ENCODE measurements around the gene HAX1.
"Not testable (repeated sequence)": the region's sequence is repeated elsewhere in the genome, so short reads cannot be mapped to it uniquely, and the experiment has no call there.

Gene HAX1

DNA sequence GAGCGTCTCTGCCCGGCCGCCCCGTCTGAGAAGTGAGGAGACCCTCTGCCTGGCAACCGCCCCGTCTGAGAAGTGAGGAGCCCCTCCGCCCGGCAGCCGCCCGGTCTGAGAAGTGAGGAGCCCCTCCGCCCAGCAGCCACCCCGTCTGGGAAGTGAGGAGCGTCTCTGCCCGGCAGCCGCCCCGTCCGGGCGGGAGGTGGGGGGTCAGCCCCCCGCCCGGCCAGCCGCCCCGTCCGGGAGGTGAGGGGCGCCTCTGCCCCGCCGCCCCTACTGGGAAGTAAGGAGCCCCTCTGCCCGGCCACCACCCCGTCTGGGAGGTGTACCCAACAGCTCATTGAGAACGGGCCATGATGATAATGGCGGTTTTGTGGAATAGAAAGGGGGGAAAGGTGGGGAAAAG lies 15.2 kb downstream of the HAX1 start:
- DNase-seq (ENCODE audit: low spot score), result not testable (repeated sequence)

DNA sequence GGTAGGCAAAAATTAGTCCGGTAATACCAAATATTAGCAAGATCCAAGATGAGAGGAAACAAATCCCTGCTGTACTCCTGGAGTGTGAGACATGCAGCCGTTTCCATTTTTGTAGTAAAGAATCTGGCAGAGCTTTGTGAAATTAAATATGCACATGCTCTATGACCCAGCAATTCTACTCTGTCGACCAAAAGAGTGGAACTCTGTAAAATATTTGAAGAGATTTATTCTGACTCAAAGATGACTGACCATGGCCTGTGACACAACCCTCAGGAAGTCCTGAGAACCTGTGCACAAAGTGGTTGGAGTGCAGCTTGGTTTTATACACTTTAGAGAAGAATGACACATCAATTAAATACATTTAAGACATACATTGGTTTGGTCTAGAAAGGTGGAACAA lies 16.2 kb downstream of the HAX1 start:
- DNase-seq (ENCODE audit: low spot score), result no peak

DNA sequence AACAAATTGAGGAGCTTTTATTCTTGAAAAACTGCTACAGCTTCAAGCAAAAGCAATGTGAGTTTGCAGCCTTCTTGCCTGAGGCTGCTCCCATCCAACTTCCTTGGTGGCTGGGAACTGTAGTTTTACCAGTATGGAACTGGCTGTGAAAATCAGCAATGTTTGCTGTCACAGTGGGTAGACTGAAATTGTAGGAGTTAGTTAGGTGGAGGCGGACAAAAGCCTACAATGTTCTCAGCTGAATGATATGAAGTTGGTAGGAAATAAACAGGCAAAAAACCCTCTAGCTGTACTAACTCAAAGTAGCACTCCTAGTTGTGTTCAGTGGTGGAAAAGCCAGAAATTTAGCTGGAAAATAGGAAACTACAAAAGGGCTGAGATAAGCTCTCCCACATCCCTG lies 18.5 kb downstream of the HAX1 start:
- DNase-seq (ENCODE audit: low spot score), result no peak

DNA sequence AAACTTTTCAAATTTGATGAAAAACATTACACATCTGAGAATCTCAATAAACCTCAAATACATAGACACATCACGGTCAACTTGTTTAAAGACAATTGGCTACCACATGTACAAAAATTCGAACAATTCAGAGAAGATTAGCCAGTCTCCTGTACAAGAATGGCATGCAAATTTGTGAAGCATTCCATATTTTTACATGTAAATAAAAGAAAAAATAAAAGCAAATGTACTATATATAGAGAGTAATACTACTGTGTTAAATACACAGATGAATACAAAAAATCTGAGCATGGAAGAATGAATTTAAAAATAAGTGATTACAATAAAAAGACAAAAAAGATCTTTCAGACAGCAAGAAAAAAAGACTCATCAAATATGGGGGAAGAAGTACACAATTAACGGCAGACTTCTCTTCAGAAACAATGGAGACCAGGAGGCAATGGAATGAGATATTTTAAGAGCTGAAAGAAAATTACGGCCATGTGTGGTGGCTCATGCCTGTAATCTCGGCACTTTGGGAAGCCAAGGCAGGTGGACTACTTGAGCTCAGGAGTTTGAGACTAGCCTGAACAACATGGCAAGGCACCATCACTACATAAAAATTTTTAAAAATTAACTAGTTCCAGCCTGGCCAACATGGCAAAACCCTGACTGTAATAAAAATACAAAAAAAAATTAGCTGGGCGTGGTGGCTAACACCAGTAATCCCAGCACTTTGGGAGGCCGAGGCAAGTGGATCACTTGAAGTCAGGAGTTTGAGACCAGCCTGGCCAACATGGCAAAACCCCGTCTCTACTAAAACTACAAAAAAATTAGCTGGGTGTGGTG lies 23.2 kb downstream of the HAX1 start:
- DNase-seq (ENCODE audit: low spot score), result no peak

DNA sequence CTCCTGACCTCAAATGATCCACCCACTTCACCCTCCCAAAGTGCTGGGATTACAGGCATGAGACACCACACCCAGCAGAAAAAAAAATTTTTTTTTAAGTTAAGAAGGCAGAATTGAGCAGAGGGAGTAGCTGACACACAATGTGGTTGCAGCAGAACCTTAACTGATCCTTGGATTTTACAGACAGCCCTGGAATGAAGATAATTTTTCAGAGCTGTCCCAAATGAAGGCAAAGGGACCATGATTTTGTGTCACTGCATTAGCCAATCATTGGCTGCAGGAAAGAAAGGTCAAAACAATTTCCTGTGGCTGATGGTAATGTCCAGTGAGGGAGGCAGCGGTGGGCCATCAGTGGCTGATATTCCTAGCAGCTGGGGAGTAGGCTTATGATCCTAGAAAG lies 29.2 kb downstream of the HAX1 start:
- no peak for DNase-seq (ENCODE audit: low spot score)

DNA sequence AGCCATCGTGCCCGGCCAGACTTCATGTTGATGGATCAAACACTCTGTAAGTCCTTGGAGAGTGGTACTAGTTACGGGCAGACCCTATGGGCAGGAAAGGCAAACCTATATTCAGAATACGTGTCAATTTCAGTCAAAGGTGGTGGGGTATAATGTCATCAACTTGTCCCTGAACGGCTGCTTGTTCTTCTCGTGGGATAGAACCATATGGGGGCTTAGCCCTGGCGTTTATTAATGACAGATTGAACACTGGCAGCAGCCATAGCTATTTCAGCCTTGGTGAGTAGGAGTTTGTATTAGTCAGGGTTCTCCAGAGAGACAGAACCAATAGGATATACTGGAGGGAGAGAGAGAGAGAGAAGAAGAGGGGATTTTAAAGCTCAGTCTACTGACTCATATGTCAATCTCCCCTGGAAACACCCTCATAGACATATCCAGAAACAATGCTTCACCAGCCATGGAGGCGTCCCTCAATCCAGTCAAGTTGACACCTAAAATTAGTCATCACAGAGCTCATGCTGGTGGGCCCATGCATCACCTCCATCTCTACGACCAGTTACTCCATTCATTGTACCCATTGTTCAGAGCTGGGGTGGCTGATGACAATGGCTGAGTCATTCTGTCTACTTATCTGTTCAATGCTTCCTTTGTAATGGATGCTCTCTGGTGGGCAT lies 32.4 kb downstream of the HAX1 start:
- DNase-seq (ENCODE audit: low spot score), result no peak

DNA sequence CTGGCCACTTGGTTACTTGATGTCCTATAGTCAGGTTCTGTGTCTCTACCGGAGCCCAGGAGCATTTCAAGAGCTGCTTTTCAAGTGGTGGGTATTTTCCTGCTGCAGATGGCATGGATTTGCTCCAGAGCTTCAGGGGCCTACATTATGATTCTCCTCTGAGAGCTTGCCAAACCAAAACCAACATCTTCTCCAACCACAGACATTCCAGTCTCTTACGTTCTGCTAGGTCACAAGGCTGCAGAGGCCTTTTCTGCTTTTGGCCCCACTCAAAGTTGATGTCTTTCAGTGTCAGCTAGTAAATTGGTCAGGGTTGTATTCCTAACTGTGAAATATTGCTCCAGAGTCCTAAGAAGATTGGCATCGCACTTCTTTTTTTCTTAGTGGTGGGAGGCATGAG lies 33.7 kb downstream of the HAX1 start:
- no peak for DNase-seq (ENCODE audit: low spot score)

DNA sequence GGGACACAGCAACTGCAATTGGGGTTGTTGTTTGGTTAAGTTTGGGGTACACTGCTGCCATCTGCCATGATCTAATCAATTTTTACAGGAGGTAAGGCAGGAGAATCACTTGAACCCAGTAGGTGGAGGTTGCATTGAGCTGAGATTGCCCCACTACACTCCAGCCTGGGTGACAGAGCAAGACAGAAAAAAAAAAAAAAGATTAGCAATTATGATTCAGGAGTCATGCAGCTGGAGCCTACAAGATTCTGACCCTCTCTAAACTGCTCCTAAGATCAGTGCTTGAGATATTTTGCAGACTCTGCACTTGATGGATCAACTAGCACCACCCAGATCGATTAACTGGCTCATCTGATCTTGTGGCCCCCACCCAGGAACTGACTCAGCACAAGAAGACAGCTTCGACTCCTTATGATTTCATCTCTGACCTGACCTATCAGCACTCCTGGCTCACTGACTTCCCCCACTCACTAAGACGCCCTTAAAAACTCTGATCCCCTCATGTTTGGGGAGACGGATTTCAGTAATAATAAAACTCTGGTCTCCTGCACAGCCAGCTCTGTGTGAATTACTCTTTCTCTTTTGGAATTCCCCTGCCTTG lies 35.3 kb downstream of the HAX1 start:
- not testable (repeated sequence) for DNase-seq (ENCODE audit: low spot score)

DNA sequence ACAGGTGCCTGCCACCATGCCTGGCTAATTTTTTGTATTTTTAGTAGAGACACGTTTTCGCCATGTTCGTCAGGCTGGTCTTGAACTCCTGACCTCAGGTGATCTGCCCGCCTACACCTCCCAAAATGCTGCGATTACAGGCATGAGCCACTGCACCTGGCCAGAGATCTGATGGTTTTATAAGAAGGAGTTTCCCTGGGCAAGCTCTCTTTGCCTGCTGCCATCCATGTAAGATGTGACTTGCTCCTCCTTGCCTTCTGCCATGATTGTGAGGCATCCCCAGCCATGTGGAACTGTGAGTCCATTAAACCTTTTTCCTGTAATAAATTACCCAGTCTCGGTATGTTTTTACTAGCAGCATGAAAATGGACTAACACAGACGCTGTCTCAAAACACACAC lies 36.7 kb downstream of the HAX1 start:
- not testable (repeated sequence) for DNase-seq (ENCODE audit: low spot score)

DNA sequence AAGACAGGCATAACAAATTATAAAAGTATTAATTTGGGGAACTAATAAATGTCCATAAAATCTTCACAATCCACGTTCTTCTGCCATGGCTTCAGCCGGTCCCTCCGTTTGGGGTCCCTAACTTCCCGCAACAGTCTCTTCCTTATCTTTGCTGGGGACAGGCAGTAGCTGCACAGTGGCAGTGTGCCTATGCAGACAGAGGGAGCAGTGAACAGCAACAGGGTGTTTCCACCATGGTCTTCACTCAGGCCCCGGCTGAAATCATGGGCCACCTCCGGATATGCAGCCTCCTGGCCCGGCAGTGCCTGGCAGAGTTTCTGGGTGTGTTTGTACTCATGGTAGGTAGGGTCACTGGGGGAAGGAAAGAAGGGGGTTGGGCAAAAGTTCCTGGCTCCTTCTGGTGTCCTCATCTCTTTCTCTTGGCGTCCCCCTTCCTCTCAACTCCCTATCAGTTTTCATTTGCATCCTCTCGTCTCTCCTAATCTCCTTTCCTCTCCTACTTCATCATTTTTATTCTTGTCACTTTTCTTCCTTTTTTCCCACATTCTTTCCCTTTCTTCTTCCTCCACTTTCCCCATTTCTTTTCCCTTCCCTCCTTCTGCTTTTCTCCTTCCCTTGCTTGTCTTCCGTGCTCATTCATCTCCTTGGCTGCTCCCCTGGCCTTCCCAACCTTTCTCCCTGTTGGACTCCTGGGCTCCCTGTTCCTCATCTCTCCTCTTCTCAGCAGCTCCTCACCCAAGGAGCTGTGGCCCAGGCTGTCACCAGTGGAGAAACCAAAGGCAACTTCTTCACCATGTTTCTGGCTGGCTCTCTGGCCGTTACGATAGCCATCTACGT lies 40.0 kb downstream of the HAX1 start:
- not testable (repeated sequence) for DNase-seq (ENCODE audit: low spot score)

DNA sequence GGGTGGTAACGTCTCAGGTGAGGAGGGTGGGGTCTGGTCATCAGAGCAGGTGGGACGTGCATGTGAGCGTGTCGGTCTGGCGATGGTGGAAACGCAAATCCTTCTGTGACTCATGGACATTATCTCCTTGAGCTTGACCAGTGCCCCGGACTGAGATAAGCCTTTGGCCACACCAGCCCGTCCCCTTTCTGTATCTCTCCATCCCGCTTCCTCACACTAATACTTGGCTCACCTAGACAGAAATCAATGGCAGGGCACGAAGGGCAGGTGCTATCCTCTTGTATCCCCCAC lies 40.6 kb downstream of the HAX1 start:
- no peak for DNase-seq (ENCODE audit: low spot score)

DNA sequence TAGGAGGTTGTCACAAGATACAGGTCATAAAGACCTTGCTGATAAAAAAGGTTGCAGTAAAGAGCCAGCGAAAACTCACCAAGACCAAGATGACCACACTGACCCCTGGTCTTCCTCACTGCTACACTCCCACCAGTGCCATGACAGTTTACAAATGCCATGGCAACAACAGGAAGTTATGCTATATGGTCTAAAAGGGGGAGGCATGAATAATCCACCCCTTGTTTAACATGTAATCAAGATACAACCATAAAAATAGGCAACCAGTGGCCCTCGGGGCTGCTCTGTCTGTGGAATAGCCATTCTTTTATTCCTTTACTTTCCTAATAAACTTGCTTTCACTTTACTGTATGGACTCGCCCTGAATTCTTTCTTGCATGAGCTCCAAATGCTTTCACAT lies 41.8 kb downstream of the HAX1 start:
- DNase-seq (ENCODE audit: low spot score), result not testable (repeated sequence)

DNA sequence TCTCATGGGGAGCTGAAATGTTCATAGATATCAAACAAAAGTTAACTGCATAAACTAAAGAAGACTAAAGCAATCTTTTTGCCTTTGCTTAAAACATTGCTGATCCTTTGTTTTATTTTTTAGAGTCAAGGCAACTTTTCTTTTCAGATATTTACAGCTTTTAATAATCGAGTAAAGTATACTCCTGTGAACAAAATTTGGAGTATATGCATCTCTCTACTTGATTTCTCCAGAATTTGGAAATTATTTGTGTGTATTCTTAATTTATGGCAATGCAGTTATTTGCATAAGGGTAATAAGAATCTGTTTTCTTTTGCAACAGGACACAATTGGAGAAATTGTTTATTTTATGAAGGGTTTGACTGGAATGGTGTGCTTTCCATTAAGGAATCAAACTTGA lies 44.3 kb downstream of the HAX1 start:
- no peak for DNase-seq (ENCODE audit: low spot score)

DNA sequence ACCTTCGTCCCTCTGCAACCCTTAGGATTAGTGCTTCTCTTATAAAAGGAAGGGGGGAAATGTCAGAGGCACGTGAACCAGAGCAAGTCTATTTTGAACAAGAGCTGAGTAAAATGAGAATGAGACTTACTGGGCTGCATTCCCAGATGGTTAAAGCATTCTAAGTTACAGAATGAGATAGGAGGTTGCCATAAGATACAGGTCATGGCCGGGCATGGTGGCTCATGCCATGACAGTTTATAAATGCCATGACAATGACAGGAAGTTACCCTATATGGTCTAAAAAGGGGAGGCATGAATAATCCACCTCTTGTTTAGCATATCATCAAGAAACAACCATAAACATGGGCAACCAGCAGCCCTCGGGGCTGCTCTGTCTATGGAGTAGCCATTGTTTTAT lies 46.0 kb downstream of the HAX1 start:
- no peak for DNase-seq (ENCODE audit: low spot score)

DNA sequence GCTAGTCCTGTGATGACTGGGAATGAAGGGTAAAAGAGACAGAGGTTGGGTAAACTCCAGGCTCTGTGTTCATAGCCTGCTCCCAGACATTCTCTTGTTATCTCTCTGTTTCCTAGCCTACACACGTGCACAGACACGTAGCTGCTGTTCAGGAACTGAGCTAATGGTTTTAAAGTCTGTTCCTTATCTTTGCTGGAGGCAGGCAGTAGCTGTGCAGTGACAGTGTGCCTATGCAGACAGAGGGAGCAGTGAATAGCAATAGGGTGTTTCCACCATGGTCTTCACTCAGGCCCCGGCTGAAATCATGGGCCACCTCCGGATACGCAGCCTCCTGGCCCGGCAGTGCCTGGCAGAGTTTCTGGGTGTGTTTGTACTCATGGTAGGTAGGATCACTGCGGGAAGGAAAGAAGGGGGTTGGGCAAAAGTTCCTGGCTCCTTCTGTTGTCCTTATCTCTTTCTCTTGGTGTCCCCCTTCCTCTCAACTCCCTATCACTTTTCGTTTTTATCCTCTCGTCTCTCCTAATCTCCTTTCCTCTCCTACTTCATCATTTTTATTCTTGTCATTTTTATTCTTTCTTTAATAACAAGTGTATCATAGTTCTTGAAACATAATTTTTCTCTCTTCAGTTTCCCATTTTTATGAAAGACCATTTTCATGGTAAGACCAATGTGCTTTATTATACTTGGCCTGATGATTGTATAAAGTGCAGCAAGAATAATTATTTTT lies 48.6 kb downstream of the HAX1 start, which contains the start of gene AQP10:
TSS of gene AQP10 (plus strand) at position 212 of the 727 bp plus-strand sequence. CDS start at position 275, 63 bp downstream.
- peak; percentile 31 for DNase-seq (ENCODE audit: low spot score)

DNA sequence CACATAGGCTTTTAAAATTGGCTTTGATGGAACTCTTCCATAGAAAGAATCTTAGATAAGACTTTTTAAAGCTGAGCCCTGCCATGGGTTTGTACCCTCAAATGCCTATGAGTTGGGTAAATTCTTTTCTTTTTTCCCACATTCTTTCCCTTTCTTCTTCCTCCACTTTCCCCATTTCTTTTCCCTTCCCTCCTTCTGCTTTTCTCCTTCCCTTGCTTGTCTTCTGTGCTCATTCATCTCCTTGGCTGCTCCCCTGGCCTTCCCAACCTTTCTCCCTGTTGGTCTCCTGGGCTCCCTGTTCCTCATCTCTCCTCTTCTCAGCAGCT lies 49.1 kb downstream of the HAX1 start:
- not testable (repeated sequence) for DNase-seq (ENCODE audit: low spot score)

DNA sequence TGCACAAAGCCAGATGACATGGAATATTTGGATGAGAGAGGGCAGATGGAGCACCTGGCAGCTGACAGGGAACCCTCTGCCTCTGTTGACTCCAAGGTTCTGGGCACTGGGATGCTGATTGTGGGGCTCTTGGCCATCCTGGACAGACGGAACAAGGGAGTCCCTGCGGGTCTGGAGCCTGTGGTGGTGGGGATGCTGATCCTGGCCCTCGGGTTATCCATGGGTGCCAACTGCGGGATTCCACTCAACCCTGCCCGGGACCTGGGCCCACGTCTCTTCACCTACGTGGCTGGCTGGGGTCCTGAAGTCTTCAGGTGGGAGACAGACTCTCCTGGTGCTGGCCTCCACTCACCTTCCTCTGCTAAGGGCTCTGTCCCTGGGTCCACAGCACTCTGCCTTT lies 51.1 kb downstream of the HAX1 start:
- no peak for DNase-seq (ENCODE audit: low spot score)

DNA sequence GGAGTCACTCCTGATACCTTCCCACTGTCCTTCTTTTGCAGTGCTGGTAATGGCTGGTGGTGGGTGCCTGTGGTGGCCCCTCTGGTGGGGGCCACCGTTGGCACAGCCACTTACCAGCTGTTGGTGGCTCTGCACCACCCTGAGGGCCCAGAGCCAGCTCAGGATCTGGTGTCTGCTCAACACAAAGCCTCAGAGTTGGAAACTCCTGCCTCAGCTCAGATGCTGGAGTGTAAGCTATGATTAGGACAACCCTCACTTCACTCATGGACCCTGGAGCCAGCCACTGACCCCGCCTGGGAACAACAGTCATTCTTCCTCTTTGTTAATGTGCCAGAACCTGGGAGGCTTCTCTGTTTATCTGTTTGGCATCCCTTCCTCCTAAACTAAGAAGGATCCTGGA lies 51.8 kb downstream of the HAX1 start:
- no peak for DNase-seq (ENCODE audit: low spot score)

DNA sequence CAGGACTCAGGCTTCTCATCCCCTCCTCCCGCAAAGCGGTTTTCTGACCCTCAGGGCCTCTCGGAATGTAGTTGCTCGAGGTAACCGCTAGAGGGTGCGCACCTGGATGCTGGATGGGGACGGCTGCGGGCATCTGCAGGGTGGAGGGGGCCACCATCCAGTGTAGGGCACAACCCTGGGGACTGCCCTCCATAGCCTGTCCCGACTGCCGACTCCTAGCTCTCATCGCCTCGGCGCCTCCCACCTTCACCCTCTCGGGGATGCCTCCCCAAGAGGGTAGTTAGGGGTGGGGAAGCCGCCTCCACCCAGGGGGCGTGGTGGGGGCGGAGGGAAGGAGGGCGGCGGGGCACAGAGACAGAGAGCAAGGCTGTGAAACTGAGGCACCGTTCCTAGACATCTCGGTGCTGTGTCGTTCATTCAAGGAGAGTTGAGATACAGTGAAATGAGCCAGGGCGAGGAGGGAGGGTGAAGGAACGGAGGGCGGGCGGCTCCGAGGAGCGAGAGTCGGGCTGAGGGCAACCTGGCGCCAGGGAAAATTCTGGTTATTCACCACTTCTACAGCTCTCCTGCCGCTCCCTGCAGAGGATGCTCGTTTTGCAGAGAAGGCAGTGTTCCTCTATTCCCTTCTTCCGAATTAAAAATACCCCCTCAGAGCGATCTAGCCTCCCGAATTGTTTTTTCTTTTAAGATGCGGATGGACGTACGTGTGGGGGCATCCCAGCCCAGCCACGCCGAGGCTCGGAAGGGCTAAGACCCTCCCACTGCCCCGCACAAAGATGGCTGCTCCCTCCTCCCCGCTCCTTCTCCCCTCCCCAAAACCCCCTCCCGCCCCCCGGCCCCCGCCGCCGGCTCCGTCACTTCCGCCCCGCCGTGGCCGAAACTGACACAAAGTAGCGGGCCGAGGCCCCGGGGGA lies 52.5 kb downstream of the HAX1 start, which contains the start of gene ATP8B2:
TSS of gene ATP8B2 (plus strand) at position 857 of the 914 bp plus-strand sequence. CDS start 2,617 bp downstream, outside the sequence.
- peak; percentile 80 for DNase-seq (ENCODE audit: low spot score)
